Stimulated activated CD8-positive, alpha-beta memory T cell treated with anti-CD3 and anti-CD28 coated beads, Interleukin-7, amount 100 ng/mL, for 1 hour (primary cell): Measurements from ENCODE around the gene FOXL3.

Experiments
- DNase-seq, 2 donors: peaks; one replicate each; pipeline ENCODE4 v3.0.0-alpha.2; 2020; ENCODE audit warnings: low read depth in 2 of 2

FOXL3 gene

GRCh38 chr7:266851-267840, 22.8 kb upstream of the FOXL3 start:
- no peak for DNase-seq

GRCh38 chr7:268991-269390, 21.0 kb upstream of the FOXL3 start:
- no peak for DNase-seq

- no peak for DNase-seq
These were observed 20.2 kb upstream of the FOXL3 start for GRCh38 chr7:269721-270120.

- DNase-seq: no peak
These were observed 19.5 kb upstream of the FOXL3 start for GRCh38 chr7:270351-270983.

- no peak for DNase-seq
These were observed 18.5 kb upstream of the FOXL3 start for GRCh38 chr7:271266-272107.

- no peak for DNase-seq
These were observed 17.8 kb upstream of the FOXL3 start for GRCh38 chr7:272108-272615.

GRCh38 chr7:272631-273030, 17.3 kb upstream of the FOXL3 start:
- DNase-seq: no peak

GRCh38 chr7:273327-273726, 16.6 kb upstream of the FOXL3 start:
- DNase-seq: no peak

GRCh38 chr7:274266-274665, 15.7 kb upstream of the FOXL3 start:
- DNase-seq: no peak

- no peak for DNase-seq
These were observed 13.6 kb upstream of the FOXL3 start for GRCh38 chr7:276230-276835.

- no peak for DNase-seq
These were observed 12.7 kb upstream of the FOXL3 start for GRCh38 chr7:277228-277627.

- no peak for DNase-seq
These were observed 11.9 kb upstream of the FOXL3 start for GRCh38 chr7:278081-278480.

- DNase-seq: no peak
These were observed 10.1 kb upstream of the FOXL3 start for GRCh38 chr7:279821-280220.

GRCh38 chr7:280461-280860, 9.5 kb upstream of the FOXL3 start:
- no peak for DNase-seq

GRCh38 chr7:281637-282036, 8.3 kb upstream of the FOXL3 start:
- DNase-seq: no peak

GRCh38 chr7:282621-283020, 7.3 kb upstream of the FOXL3 start:
- no peak for DNase-seq

GRCh38 chr7:284762-285722, 4.9 kb upstream of the FOXL3 start:
- no peak for DNase-seq

GRCh38 chr7:285731-286130, 4.2 kb upstream of the FOXL3 start:
- DNase-seq: no peak

- DNase-seq: no peak
These were observed 3.7 kb upstream of the FOXL3 start for GRCh38 chr7:286266-286665.

GRCh38 chr7:288671-289101, 1.3 kb upstream of the FOXL3 start:
- DNase-seq: no peak
